HG02943 (cell line): ENCODE data around the gene BEX3.
"Not testable (repeated sequence)": the region's sequence is repeated elsewhere in the genome, so short reads cannot be mapped to it uniquely, and the experiment has no call there.

Experiments used
- ATAC-seq: cut with Tn5 transposase; IDR thresholded peaks from one replicate; pipeline ENCODE4 v1.9.1; 2021; ENCODE audit warnings: mild to moderate bottlenecking, low read depth, moderate library complexity; ENCODE audit not compliant: unreplicated experiment

Gene BEX3

DNA sequence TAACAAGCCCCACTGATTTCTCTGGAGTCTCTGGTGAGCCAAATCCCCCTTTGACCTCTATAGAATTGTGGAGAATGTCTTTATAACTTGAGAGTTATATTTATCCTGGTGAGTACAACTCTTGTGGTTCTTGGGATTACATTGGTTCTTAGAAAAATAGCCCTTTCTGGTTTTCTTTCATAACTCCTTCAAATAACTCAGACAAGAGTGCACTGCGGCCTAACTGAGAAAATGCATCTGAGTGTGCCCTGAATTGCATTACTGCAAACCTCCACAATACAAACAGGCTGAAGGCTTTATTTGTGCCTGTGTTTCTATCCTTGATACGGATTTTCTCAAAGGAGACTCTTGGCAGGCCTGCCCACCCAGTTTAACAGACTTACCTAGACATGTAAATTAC, 2.7 kb downstream of the BEX3 start:
- ATAC-seq, result no peak

DNA sequence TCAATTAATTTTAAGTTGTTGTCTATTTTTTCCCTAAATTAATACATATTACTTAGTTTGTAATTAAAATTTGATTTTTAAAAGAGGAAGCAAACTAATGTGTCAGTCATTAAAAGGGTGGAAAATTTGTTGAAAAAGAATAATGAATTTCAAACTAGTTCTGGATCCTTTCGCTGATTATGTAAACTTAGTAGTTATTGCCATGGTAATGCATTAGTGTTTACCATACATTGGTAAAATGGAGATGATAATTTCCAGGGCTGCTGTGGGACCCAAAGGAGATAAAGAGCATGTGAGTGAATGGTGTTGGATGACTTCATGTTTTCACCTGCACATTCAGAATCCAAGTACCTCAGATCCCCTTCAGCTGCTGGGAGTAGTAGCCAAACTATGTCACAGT, 6.5 kb downstream of the BEX3 start:
- no peak for ATAC-seq

DNA sequence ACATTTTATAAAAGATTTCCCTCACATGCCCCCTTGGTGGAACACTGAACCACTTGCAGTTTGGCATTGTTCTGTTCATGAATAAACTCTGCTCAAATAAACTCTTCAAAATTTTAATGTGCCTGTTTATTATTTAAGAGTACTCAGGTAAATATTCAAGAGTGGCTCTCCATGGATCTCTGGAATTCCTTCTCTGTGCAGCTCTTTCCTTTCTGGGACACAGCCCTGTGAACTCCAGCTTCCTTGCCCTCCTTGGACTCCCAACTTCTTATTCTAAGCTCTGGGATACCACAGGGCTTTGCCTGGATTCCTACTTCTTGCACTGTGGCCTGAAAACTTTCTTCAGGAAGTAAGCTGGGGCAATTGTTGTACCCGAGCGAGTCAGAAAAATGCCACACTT, 8.3 kb downstream of the BEX3 start:
- no peak for ATAC-seq

DNA sequence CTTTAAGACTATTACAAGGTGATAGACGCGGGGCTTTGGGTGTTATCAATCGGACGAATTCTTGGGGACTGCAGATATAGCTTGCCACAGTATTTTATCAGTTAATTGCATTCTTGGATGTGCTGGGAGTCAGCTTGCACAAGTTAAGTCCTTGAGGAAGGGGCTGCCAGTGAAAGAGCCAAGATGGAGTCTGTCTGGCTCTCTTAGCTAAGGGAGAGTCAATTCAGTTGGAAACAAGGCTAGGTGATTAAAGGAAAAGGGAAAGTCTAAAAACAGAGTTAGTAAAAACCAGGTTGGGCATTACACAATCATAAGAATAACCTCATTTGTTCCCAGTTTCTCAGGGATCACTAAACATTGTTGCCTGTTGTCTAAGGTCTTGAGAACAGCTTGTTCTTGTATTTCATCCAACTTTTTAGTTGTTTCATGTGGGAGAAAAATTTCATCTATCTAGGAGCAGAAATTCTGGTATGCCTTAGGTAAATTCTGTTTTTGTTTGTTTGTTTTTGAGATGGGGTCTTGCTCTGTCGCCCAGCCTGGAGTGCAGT, 9.0 kb downstream of the BEX3 start:
- ATAC-seq, result not testable (repeated sequence)

DNA sequence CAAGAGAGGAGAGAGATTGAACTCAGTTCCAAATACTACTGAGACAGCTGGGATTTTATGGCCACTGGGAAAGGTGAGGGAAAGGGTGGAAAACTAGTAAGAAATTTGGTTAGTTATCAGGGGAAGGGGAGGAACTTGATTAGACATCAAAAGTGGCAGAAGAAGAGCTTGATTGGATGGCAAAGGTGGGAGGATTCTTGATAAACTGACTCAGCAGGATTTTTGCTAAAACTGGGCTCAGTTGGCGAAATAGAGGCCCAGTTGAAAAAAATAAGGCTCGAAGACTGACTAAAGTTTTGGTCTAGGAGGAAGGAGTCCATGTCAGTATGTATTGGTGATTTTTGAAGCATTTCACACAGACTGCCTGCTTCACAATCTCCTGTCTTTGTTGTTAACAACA, 10.0 kb downstream of the BEX3 start:
- no peak for ATAC-seq

DNA sequence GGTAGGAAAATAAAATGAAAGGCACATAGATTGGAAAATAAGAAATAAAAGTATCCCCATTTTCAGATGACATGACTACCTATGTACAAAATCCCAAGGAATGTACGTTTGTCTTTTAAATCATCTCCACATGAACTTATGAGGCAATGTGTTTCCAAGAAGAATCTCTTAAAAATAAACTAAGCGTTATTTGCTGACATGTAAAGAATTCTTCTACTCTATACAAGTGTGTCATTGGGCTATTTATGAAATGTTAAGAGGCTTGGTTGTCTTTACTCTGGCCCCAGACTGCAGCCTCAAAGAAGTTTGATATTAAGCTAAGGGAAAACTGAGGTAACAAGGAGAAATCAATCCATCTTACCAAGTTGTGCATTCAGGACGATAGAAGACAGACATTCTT, 17.1 kb downstream of the BEX3 start:
- ATAC-seq, result no peak

DNA sequence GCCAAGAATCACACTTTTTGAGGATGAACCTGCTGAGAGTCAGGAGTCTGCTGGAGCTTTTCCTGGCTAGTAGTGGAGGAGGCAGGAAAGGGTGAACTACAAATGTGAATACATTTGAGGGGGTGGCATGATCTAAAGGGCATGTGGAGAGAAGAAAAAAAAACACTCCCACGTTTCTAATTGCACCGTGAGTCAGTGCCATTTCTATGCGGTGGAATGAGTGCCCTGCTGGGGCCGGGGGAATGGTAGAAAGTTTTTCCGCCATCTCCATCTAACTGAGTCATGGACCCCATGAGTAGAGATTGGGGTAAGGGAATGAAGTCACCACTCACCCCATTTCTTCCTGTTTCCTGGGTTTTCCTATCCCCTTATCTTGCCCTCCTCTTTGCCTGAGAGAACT, 19.8 kb downstream of the BEX3 start:
- no peak for ATAC-seq

DNA sequence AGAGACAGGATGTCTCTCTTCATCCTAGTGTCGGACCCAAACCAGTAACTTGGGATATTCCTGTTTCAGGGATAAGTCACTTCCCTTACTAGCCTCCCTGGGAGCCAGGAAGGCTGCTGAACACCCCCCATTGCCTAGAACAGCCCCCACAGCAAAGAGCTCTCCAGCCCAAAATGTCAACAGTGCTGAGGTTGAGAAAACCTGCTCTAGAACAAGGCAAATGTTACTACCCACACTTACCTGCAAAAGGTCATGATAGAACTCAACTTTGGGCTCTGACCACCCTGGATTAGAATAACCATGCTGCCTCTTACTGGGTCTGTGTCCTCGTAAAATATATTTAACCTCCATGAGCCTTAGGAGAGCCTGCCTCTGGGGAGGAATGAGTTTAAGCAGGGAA, 20.3 kb downstream of the BEX3 start:
- ATAC-seq, result no peak

DNA sequence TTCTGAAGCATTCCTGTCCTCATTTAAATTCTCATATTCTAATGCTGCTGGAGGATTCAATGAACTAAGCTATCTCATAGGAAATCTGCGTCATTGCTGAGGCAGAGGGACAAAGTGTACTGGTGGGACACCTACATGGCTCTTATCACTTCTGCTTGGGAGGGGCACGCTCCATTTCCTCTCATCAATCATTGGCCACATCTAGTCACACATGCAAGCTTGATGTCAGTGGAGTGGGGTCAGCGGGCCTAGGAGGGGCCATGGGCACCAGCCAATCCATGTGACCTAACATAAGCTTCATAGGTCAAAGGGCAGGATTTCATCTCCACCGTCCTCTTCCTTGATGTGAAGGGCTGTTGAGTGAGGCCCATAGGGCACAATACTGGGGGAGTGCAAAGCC, 21.4 kb downstream of the BEX3 start:
- no peak for ATAC-seq

DNA sequence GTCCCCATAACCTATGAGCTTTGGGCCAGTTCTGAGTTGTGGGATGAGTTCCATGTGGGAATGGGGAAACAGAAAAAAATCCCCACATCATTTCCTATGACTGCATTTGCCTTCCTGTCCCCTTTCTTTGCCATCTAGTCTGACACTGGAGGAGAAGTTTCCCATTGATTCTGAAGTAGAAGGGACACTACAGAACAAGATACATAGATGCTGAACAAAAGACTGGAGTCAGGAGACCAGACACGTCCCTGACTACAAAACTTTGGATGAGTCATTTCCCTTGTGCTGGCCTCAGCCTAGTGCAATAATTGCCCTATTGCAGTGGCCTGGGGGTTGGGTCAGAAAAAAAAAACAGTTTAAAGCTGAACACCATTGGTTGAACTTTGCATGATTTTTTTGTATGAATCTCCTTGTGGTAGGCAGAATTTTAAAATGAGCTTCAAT, 22.1 kb downstream of the BEX3 start:
- no peak for ATAC-seq

DNA sequence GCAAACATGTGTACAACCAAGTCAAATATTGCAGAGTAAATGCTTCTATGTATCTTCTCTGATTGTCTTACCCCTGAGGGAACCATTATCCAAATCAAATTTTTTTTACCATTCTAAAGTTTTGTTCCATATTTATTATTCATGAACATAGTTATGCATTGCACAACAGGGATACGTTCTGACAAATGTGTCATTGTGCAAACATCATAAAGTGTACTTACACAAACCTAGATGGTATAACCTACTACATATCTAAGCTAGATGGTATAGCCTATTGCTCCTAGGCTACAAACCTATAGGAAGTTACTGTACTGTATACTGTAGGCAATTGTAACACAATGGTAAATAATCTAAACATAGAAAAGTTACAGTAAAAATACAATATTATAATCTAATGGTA, 23.4 kb downstream of the BEX3 start:
- no peak for ATAC-seq

DNA sequence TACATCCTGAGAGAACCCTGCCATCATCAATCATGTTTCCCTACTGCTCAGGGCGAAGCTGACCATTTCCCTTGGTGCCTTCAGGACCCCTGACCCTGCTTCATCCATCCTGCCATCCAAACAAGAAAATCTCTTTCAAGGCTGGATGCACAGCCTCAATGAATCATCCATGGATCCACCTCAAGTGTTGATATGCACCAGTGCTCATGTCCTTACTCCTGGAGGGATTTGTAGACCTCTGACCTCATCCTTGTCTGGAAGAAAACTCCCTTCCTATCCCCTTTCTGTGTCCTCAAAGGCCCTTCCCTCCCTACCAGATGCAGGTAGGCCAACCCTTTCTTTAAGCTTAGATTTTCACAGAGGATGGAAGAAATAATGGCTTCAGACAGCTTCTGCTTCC, 24.6 kb downstream of the BEX3 start:
- no peak for ATAC-seq

DNA sequence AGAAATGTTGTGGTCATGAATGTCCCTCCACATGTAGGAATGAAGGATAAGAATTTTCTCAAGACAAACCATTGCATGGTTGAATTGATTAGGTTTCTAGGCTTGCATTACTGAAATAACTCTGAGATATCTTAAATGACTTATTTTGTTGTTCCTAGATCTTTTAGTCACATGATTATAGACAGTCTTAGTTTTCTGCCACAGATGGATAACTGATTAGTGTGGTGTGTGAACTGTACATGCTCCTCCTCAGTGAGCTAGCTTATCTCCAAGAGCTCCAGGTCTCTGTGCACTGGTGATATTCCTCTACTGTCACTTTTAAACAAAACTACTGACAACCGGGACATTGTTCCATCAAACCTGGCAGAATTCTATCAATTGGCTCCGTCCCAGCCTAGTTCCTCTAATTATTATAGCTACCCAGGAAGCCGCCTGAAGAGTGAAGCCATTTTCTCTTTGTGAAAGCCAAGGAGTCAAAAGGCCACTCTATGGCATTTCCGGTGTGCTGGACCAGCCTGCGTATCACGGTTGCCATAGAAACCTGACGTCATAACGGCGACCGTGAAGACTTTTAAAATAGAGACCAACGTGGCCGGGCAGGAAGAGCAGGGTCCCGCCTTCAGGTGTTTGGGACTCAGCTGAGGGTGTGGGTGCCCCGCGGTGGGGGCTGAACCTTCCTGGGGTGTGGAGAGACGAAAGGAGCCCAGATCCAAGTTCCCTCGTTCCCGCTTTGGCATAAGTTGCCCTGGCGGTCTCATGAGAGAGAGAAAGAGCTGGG, 28.1 kb downstream of the BEX3 start:
- ATAC-seq, result peak; percentile 92

DNA sequence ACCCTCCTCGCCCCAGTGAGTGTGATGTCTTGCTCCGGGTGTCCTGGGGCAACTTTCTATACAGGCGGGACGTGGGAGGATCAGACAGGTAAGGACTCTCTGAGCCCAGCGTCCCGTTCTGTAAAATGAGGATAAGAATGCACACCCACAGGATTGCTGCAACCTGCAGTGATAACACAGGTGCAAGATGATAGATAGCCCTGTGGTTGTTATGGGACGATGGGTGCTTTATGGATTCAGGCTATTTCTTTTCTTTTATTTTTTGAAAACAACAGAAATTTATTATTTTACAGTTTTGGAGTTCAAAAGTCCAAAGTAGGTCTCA, 28.6 kb downstream of the BEX3 start:
- peak; percentile 42 for ATAC-seq

DNA sequence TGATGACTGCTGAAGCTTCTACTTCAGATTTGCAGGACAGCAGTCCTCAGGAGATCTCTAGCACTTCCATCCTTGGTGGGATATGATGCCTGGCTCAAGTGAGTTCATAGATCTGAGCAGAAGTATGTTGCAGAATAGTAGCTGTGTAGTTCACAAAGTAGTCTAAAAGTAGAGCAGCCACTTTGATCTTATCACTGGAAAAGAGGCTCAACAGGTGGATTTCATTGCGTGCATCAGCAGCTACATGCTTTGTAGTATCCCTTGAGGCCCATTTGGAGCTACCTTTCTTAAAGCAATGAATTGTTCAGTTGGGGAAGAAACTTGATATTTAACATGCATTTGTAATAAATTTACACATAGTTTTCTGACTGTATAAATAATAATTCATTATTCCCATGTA, 29.9 kb downstream of the BEX3 start:
- no peak for ATAC-seq

DNA sequence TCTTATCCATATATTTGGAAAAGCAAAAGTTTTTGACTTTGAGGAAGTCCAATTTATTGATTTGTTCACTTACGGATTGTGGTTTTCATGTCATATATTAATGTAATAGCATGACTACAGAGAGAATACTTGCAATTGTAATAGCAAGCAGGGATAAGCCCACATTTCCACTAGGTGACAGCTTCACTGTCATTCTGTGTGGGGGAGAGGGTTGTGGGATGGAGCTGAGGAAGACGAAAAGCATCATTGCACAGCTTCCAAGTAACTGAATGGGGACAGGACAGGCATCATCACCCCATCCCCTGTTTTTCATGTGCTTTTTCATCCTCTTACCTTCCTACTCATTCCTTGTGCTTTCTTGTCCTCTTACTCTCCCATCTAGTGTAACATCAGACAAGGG, 31.4 kb downstream of the BEX3 start:
- no peak for ATAC-seq

DNA sequence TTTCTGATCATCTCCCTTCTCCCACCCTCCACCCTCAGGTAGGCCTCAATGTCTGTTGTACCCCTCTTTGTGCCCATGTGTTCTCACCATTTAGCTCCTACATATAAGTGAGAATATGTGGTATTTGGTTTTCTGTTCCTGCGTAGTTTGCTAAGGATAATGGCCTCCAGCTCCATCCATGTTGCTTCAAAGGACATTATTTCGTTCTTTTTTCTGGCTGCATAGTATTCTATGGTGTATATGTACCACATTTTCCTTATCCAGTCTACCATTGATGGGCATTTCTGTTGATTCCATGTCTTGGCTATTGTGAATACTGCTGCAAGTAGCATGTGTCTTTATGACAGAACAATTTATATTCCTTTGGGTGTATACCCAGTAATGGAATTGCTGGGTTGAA, 35.4 kb downstream of the BEX3 start:
- ATAC-seq, result not testable (repeated sequence)

DNA sequence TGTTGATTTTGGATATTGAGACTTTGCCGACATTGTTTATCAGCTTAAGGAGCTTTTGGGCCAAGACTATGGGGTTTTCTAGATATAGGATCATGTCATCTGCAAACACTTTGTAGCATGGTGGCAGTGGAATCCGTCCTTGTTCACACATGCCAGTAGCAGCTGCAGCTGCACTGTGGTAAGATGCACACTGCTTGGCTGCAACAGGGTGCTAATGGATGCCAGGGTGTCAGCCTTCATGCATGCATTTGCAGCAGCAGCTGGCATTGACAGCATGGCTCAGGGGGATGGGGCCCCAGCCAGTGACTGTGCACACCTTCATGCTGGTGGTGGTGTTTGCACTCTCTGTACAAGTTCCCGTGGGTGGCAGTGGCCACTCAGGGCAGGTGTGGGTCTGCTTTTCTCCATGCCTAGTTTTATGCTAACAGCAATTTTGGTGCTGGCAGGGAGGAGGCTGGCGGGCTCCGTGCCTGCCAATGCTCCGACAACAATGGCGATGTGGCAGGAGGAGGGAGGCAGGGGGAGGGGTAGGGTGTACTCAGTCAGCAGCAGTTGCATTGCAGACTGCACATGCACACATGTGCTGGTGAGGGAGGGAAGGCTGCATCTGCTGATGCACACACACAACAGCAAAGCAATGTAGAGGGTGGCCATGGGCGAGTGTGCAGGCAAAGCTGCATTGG, 37.5 kb downstream of the BEX3 start:
- ATAC-seq, result no peak

DNA sequence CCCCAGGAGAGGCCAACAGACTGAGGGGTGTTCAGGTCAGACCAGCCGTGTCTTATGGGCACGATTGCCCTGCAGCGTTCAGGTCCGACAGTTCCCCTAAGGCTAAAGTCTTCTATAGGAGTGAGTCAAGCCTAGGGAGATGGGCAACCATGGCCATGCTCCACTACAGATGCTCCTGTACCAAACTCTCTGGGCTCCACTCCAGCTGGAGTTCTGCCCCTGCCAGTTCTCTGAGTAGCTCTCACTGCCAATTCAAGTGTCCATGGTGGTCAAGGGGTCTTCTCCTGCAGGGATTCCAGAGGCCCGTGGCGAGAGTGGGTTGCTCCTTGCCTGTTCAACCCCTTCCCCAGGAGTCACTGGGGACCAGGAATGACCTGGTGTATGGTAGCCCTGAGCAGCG, 38.2 kb downstream of the BEX3 start:
- no peak for ATAC-seq

DNA sequence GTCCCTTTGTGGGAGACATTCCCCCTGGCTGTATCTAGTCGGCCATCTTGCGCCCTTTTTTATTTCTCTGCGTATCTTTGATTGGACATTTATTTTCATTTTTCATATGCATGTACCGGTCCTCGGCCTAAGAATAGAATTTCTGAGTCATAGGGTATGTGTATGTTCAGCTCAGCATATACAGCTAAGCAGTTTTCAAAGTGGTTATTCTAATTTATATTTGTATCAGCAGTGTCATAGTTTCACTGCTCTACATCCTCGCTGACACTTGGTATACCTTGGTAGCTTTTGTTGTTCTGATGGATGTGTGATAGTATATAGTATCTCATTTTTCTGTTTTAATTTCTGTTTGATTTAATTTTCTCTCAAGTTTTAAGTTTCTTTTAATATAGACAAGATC, 38.7 kb downstream of the BEX3 start:
- ATAC-seq, result no peak

DNA sequence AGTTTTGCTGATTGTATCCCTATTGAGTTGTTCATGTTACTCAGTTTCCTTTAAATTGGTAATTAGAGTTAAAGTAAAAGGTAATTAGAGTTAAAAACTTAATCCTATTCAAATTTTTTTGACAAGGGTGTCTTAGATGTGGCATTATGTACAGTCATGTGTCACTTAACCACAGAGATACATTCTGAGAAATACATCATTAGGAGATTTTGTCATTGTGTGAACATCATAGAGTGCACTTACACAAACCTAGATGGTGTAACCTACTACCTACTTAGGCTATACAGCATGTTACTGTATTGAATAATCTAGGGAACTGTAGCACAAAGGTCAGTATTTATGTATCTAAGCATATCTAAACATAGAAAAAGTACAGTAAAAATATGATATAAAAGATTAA, 39.2 kb downstream of the BEX3 start:
- no peak for ATAC-seq

DNA sequence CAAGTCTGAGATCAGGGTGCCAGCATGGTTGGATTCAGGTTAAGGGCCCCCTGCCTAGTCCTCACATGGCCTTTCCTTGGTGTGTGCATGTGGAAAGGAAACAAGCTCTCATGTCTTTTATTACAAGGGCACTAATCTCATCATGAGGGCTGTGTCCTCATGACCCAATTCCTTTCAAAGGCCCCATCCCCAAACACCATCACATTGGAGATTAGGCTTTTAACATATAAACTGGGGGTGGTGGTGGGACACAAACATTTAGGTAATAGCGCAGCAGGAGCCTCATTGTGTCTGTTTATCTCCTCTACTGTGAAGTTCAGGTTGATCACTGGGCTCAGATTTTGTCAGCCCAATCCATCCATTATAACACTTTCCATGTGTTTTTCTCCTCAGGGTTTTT, 41.0 kb downstream of the BEX3 start:
- no peak for ATAC-seq
